Kidney (tissue), 14 donors: ENCODE data around the gene STAG2. TPM values are rescaled to one million over a fixed set of nuclear protein-coding genes. Genes with fewer than 3 reads are reported as not detected.

Experiments
- DNase-seq, 5 donors: peaks; one replicate each; pipeline ENCODE4 v3.0.0-alpha.2; 2013 to 2020
- FAIRE-seq: peaks from 2 replicates; lab custom pipeline; 2012; peaks lifted over from hg19 to GRCh38; lab: Jason Lieb, UNC
- H3K27ac ChIP-seq, 2 donors: one replicate each; pipeline ENCODE4 v1.7.0; 2013; ENCODE audit warnings: low read depth in 2 of 2, low read length in 2 of 2, inconsistent platforms in 1 of 2
- H3K27me3 ChIP-seq: one replicate; pipeline ENCODE4 v1.7.1; 2013; ENCODE audit warnings: low read length, inconsistent platforms; ENCODE audit not compliant: control insufficient read depth, insufficient read depth
- H3K36me3 ChIP-seq, 3 donors: one replicate each; pipeline versions ENCODE4 v1.7.0 to v1.7.1; 2013; ENCODE audit warnings: low read length in 3 of 3, control low read depth in 1 of 3, inconsistent platforms in 1 of 3; ENCODE audit not compliant: insufficient read depth in 3 of 3, control insufficient read depth in 2 of 3
- H3K4me1 ChIP-seq, 3 donors: one replicate each; pipeline versions ENCODE4 v1.7.0 to v1.7.1; 2013; ENCODE audit warnings: low read length in 3 of 3, inconsistent platforms in 1 of 3, low read depth in 1 of 3; ENCODE audit not compliant: control insufficient read depth in 2 of 3, insufficient read depth in 2 of 3
- H3K4me3 ChIP-seq, 3 donors: one replicate each; pipeline versions ENCODE4 v1.7.0 to v1.8.1; 2013; ENCODE audit warnings: low read length in 3 of 3, control low read depth in 1 of 3, inconsistent platforms in 1 of 3
- H3K9ac ChIP-seq, 3 donors: one replicate each; pipeline versions ENCODE4 v1.7.0 to v1.7.1; 2013; ENCODE audit warnings: low read length in 3 of 3, control low read depth in 1 of 3, inconsistent platforms in 1 of 3
- H3K9me3 ChIP-seq, 3 donors: one replicate each; pipeline versions ENCODE4 v1.7.0 to v1.7.1; 2013; ENCODE audit warnings: low read length in 3 of 3, control low read depth in 1 of 3, inconsistent platforms in 1 of 3; ENCODE audit not compliant: control insufficient read depth in 2 of 3, insufficient read depth in 1 of 3
- intact Hi-C: fragments of 100-400 bp; cut with DNase I; formaldehyde crosslinking; loops from one replicate; pipeline ENCODE4 v1.11.1; 2022
- polyA plus RNA-seq: library from polyadenylated mRNA; stranded (reverse); fragments of 350-450 nt; fragmentation: Illumina TruSeq; extraction: RNeasy Lipid Tissue Mini Kit (QIAGEN cat#74804); gene quantifications from one replicate; pipeline ENCODE4 v1.2.3, GENCODE V29; 2014; ENCODE audit warnings: low read depth, low replicate concordance; ENCODE audit not compliant: insufficient read depth
- total RNA-seq: library from RNA; stranded (reverse); fragmentation: NEBNext Ultra II Directional; extraction: Animal tissue kit (Norgen Biotek cat#: 25700); gene quantifications from one replicate; pipeline ENCODE4 v1.2.1, GENCODE V29; 2021
- TF ChIP-seq, protein P1 (sequence below): IDR thresholded peaks from 3 replicates; pipeline ENCODE4 v1.5.1; 2012; ENCODE audit warnings: mild to moderate bottlenecking, moderate library complexity, borderline replicate concordance; ENCODE audit not compliant: insufficient read depth; ENCODE audit errors: extremely low read depth
- donor health status: control.
- donor health status: control.
- donor health status: control.
- donor health status: control.
- donor health status: control.
- donor health status: DM: yes; HTN: yes; CAD: no.
- donor health status: Normal renal cell carcinoma (clear cell type).

The STAG2 gene
- total and polyA plus RNA-seq, 2 donors from 2014 or later: 18.2 to 66.0 TPM

- intact Hi-C loops: no loop called here
- H3K4me1 ChIP-seq: peaks cover 0 to 3% (median 0%) of the 10 kb centered on the region in 3 donors
- H3K36me3 ChIP-seq: no peaks in the 10 kb centered on the region
- no peak for DNase-seq
- FAIRE-seq: no peak
- no peak overlapping the region for H3K4me3 ChIP-seq
- H3K27ac ChIP-seq: no peak overlapping the region
- no peak overlapping the region for H3K9ac ChIP-seq
- H3K27me3 ChIP-seq: no peaks in the 10 kb centered on the region
- TF ChIP-seq, protein P1, sequence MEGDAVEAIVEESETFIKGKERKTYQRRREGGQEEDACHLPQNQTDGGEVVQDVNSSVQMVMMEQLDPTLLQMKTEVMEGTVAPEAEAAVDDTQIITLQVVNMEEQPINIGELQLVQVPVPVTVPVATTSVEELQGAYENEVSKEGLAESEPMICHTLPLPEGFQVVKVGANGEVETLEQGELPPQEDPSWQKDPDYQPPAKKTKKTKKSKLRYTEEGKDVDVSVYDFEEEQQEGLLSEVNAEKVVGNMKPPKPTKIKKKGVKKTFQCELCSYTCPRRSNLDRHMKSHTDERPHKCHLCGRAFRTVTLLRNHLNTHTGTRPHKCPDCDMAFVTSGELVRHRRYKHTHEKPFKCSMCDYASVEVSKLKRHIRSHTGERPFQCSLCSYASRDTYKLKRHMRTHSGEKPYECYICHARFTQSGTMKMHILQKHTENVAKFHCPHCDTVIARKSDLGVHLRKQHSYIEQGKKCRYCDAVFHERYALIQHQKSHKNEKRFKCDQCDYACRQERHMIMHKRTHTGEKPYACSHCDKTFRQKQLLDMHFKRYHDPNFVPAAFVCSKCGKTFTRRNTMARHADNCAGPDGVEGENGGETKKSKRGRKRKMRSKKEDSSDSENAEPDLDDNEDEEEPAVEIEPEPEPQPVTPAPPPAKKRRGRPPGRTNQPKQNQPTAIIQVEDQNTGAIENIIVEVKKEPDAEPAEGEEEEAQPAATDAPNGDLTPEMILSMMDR: no peak
- no peaks in the 10 kb centered on the region for H3K9me3 ChIP-seq
Measured at GRCh38 chrX:123975180-123975579, 13.7 kb downstream of the STAG2 start.

DNA sequence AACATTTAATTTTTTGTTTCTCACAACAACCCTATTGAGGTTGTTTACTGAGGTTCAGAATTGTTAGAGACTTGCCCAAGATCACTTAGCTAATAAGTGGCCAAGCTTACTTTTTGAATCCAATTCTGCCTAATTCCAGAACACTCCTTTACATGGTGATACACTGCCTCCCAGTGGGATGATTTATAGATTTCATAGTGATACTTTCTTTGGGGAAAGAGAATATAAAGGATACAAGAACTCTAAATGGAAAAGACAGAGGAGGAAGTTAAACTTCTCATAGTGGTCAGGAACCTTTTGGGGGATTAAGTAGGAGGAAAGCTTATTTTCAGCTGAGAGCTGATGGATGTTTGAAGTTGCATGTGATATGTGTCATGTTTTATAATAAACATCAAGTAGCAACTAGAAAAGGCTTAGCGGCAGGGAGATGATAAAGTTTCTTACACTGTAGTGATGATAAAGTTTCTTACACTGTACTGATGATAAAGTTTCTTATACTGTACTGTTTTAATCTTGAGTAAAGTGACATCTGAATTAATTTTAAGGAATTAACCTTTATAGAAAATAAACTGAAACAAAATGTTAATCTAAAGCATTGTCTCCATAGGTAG is 15.3 kb downstream of the STAG2 start:
- TF ChIP-seq, protein P1: peak; percentile 22
- peak; percentile 98 for FAIRE-seq

GRCh38 chrX:123983240-123983639 is 21.7 kb downstream of the STAG2 start:
- H3K4me3 ChIP-seq: no peak overlapping the region
- FAIRE-seq (no peak), DNase-seq (no peak)
- H3K4me1 ChIP-seq: peaks cover 0 to 3% (median 0%) of the 10 kb centered on the region in 3 donors
- no peaks in the 10 kb centered on the region for H3K36me3 ChIP-seq
- no peak overlapping the region for H3K9ac ChIP-seq
- no peaks in the 10 kb centered on the region for H3K27me3 ChIP-seq
- H3K9me3 ChIP-seq: no peaks in the 10 kb centered on the region
- TF ChIP-seq, protein P1: no peak
- no peak overlapping the region for H3K27ac ChIP-seq
- intact Hi-C loops: no loop called here

More for the DNA sequence above, 15.3 kb downstream of the STAG2 start:
- peaks cover 0 to 3% (median 0%) of the 10 kb centered on the region in 3 donors for H3K4me1 ChIP-seq
- intact Hi-C loops: no loop called here
- H3K9me3 ChIP-seq: no peaks in the 10 kb centered on the region
- no peak overlapping the region for H3K9ac ChIP-seq
- peak in 2 of 5 donors; percentile 5 to 21 for DNase-seq
- no peak overlapping the region for H3K27ac ChIP-seq
- H3K36me3 ChIP-seq: no peaks in the 10 kb centered on the region
- H3K4me3 ChIP-seq: no peak overlapping the region
- H3K27me3 ChIP-seq: no peaks in the 10 kb centered on the region
